Putamen (tissue), 1 donor: Measurements from ENCODE around the gene DRG2.

Source experiments
- DNase-seq: peaks from one replicate; pipeline ENCODE4 v3.0.0-alpha.2; 2016; ENCODE audit warnings: low spot score

The DRG2 gene

DNA sequence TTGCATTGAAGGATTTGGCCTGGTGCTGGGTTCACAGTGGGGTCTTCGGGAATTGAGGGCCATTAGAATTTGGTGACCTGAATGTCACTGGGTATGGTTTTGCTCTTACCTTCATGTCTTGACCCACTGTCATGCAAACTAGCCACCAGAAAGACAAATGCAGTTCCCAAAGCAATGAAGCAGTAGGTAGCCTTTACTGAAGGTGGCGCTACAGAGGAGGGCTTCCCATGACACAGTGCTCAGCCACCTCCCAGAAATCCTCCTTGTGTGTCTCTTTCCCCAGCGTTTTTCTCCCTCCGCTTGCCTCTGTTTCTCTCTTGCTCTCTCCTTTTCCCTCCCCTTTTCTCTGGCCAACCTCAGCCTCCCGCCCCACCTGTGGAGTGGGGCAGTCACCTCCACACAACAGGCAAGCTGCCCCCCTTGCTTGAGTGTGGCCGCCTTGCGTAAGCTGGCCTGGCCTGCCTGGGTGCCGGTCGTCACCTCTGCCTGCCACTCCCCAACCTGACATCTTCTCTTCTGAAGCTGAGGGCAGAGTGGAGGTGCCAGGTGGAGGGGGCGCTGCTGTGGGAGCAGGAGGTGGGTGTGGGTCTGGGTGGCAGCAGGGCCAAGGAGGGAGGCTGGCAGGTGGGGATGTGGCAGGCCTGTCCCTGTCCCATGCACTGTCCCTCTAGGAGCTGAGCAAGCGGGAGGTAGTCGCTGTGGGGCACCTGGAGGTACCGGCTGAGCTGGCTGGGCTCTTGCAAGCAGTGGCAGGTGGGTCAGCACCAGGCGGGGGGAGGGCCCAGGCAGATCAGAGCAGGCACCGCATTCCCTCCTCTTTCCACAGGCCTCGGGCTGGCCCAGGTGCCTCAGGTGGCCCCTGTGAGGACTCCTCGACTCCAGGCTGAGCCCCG lies 55.5 kb downstream of the DRG2 start:
- DNase-seq: no peak

DNA sequence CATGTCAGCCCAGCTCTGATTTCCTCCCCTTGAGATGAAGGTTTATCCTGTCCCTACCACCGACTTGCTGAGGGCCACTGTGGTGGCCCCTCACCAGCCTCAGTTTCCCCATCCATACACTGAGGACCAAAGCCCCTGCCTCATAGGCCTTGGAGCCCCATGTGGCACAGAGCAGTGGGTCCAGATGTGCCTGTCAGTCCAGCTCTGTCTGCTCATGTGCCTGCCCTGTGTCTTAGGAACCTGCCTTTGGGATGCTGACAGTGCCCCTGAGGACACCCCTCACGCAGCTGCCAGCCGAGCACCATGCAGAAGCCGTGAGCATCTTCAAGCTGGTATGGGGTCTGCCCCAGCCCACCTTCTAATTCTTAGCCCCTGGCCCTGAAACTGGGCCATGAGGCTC lies 56.5 kb downstream of the DRG2 start:
- no peak for DNase-seq

DNA sequence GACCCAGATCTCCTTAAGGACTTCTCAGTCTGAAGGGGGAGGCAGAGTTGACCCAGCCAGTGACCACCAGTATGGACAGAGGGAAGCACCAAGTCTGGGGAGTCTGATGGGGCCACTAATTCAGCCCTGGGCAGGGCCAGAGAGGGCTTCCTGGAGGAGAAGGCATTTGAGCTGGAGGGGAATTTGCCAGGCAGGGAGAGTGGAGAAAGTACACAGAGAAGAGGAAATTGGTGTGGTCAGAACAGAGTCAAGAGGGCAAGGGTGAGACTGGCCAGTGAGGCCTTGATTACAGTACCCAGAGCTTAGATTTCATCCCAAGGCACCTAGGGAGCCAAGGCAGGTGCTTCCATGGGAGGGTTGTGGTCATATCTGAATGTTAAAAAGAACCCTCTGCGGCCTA lies 57.1 kb downstream of the DRG2 start:
- no peak for DNase-seq

- no peak for DNase-seq
These were observed 58.1 kb downstream of the DRG2 start for GRCh38 chr17:18145811-18146210.

DNA sequence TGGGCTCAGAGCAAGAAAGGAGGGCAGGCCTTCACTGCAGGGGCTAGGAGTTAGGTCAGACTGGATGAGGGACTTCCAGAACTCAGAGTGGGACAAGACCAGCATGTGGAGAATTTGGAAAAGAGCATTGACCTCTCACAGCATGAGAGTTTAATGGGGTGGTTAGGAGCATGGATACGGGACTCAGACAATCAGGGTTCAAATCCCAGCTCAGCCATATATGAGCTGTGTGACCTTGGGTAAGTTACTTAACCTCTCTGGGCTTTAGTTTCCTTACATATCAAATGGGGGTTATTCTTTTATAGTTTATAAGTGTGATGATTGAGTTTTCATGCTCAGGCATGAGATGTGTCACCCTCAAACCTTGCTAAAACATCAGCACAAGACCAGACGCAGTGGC lies 58.5 kb downstream of the DRG2 start:
- no peak for DNase-seq

- no peak for DNase-seq
These were observed 59.2 kb downstream of the DRG2 start for GRCh38 chr17:18146980-18147379.

DNA sequence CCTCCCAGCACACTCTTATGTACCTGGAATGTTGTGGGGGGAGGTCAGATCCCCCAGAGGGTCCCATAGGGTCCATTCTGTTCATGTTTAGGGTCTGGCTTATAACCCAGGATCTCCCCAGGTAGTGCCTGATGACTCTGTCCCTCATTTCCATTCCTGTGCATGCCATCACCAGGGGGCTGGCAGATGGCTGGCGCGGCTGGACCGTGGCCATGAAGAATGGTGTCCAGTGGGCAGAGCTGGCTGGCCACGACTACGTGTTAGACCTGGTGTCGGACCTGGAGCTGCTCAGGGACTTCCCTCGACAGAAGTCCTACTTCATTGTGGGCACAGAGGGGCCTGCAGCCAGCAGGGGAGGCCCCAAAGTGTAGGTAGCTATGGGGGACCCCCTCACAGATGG lies 60.8 kb downstream of the DRG2 start:
- no peak for DNase-seq

GRCh38 chr17:18151290-18151689 lies 63.5 kb downstream of the DRG2 start:
- no peak for DNase-seq

- DNase-seq: no peak
These were observed 67.4 kb downstream of the DRG2 start for GRCh38 chr17:18155179-18155578.

DNA sequence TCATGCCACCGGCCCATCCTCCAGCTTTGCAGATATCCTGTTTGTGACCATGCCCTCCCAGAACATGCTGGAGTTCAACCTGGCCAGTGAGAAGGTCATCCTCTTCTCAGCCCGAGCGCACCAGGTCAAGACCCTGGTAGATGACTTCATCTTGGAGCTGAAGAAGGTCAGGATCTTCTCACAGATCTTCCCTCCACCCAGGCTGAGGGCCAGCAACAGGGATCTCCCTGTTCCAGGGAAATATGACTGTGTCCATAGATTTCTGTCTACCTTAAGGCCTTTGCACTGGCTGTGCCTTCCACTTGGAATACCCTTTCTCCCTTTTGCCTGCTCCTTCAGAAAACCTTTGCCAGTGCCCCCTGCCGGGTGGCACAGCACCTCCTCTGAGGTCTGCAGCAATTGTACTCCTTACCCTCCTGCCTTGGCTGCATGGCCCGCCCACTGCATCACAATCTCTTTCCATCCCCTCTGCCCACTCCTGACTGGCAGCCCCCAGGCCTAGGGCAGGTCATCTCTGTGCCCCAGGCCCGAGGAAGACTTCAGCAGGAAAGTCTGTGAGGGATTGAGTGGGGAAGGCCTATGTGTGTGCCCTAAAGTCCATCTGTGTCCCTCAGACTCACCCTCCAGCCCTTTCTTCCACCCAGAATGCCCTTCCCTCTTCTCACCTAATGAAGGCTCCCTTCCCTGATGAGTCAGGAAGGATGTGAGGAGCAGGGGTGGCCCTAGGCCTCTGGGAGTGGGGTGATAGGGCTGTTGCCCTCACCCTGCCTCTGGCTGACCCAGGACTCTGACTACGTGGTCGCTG lies 68.6 kb downstream of the DRG2 start:
- no peak for DNase-seq

- DNase-seq: no peak
These were observed 69.2 kb downstream of the DRG2 start for GRCh38 chr17:18156976-18157280.
